ENCODE data around the gene DOLPP1.
A peak's percentile ranks its signal among the peaks of the same experiment; 100 is the strongest.

The DOLPP1 gene

DNA sequence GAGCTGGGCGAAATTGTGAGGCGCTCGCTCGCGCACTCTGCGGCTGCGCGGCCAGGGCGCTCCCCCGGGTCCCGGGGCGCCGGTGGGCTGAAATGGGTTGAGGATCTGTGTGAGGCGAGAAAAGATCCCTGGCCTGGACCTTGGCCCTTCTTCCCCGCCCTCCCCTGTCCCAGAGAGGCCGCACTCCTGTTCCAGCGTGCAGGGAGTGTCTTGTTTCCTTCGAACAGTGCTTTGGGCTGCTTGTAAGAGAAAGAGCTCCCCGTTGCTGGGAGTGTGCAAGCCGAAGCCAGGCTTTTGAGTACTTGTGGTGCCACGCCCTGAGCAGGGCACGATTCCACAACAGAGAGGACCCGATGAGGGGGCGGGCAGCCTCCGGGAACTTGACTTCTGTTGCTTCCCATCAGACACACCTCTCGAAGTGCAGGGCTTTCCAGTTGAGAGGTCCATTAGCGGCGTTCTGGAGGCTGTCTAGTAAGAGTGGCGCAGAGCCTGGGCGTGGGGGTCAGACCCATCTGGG, 535 bp downstream of the DOLPP1 start:
- no peaks in the 10 kb centered on the region for H4K20me1 ChIP-seq (ENCODE audit: insufficient read depth)
- no peaks in the 10 kb centered on the region for H3K27me3 ChIP-seq (ENCODE audit: insufficient read depth, low read depth)
- no peaks in the 10 kb centered on the region for H3K36me3 ChIP-seq (ENCODE audit: insufficient read depth)
- peak overlapping the region; percentile 29; the same call in 1 of the 2 replicates for H3K27ac ChIP-seq
- H2AFZ ChIP-seq (ENCODE audit: low read depth): peak overlapping the region; percentile 77
- peaks cover 28% of the 10 kb centered on the region for H3K79me2 ChIP-seq (ENCODE audit: insufficient read depth, low read depth)
- peak overlapping the region; percentile 48; the same call in 1 of the 2 replicates for H3K9ac ChIP-seq
- TF ChIP-seq, protein P1, sequence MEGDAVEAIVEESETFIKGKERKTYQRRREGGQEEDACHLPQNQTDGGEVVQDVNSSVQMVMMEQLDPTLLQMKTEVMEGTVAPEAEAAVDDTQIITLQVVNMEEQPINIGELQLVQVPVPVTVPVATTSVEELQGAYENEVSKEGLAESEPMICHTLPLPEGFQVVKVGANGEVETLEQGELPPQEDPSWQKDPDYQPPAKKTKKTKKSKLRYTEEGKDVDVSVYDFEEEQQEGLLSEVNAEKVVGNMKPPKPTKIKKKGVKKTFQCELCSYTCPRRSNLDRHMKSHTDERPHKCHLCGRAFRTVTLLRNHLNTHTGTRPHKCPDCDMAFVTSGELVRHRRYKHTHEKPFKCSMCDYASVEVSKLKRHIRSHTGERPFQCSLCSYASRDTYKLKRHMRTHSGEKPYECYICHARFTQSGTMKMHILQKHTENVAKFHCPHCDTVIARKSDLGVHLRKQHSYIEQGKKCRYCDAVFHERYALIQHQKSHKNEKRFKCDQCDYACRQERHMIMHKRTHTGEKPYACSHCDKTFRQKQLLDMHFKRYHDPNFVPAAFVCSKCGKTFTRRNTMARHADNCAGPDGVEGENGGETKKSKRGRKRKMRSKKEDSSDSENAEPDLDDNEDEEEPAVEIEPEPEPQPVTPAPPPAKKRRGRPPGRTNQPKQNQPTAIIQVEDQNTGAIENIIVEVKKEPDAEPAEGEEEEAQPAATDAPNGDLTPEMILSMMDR (conservative IDR thresholded peaks at IDR 0.05; ENCODE audit: low read depth, low read length): no peak
- H3K4me3 ChIP-seq (IDR thresholded peaks at IDR 0.05; ENCODE audit: insufficient read depth, low read depth, low read length): no peak overlapping the region
- H3K4me2 ChIP-seq: peak overlapping the region; percentile 74
- peaks cover 11% of the 10 kb centered on the region for H3K4me1 ChIP-seq (ENCODE audit: low read depth, poor library complexity, severe bottlenecking)

DNA sequence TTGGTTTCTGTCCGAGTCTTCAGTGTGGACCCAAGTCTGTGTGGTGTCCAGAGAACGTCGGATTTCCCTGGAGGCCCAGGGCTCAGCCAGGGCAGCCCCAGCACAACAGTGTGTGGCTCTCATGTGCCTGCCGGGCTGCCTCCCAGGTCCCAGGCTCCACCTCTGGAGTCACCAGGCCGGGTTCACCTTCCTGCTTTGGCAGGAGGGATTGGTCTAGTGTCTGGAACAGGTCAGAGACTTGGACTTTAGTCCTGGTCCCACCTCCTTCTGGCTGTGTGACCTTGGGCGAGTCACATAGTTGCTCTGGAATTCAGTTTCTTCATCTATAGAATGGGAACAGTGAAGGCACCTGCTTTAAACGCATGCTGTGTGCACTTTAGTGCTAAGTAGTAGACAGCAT, 3.2 kb downstream of the DOLPP1 start:
- H3K27ac ChIP-seq: no peak overlapping the region
- H4K20me1 ChIP-seq (ENCODE audit: insufficient read depth): no peaks in the 10 kb centered on the region
- H3K4me2 ChIP-seq: no peak overlapping the region
- H3K4me1 ChIP-seq (ENCODE audit: low read depth, poor library complexity, severe bottlenecking): peaks cover 11% of the 10 kb centered on the region
- H3K4me3 ChIP-seq (IDR thresholded peaks at IDR 0.05; ENCODE audit: insufficient read depth, low read depth, low read length): no peak overlapping the region
- TF ChIP-seq, protein P1 (conservative IDR thresholded peaks at IDR 0.05; ENCODE audit: low read depth, low read length): no peak
- no peak overlapping the region for H2AFZ ChIP-seq (ENCODE audit: low read depth)
- H3K79me2 ChIP-seq (ENCODE audit: insufficient read depth, low read depth): peaks cover 28% of the 10 kb centered on the region
- no peak overlapping the region for H3K9ac ChIP-seq
- no peaks in the 10 kb centered on the region for H3K36me3 ChIP-seq (ENCODE audit: insufficient read depth)
- H3K27me3 ChIP-seq (ENCODE audit: insufficient read depth, low read depth): no peaks in the 10 kb centered on the region

DNA sequence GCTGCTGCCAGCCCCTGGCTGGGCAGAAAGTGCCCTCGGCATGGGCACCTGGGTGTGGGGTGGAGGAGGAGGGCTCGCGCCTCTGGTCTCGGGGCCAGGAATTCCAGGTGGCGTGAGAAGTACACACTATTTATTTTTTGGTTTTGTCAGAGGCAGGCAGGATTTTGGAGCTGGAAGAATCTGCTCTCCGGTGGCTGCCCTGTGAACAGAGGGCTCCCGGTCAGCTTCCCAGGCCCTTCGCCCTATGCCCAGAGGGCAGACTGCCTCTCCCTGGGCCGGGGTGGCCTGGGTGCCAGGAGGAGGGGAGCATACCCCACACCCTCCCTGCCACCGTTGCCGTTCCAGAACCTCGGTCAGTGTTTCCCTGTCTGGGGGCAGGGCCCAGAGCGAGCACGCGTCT, 8.3 kb downstream of the DOLPP1 start:
- Histone ChIP-seq H3K27me3 (ENCODE audit: insufficient read depth, low read depth) (no peaks in the 10 kb centered on the region), H4K20me1 (ENCODE audit: insufficient read depth) (no peaks in the 10 kb centered on the region), H3K9ac (no peak overlapping the region), H3K4me1 (ENCODE audit: low read depth, poor library complexity, severe bottlenecking) (no peaks in the 10 kb centered on the region), H3K79me2 (ENCODE audit: insufficient read depth, low read depth) (0 out of 2 replicates have a peak, but pooled peaks cover 2% of the 10 kb centered on the region), H3K4me3 (IDR thresholded peaks at IDR 0.05; ENCODE audit: insufficient read depth, low read depth, low read length) (no peak overlapping the region), H3K4me2 (no peak overlapping the region), H3K27ac (no peak overlapping the region), H3K36me3 (ENCODE audit: insufficient read depth) (no peaks in the 10 kb centered on the region), H2AFZ (ENCODE audit: low read depth) (no peak overlapping the region)
- TF ChIP-seq, protein P1 (conservative IDR thresholded peaks at IDR 0.05; ENCODE audit: low read depth, low read length): no peak

DNA sequence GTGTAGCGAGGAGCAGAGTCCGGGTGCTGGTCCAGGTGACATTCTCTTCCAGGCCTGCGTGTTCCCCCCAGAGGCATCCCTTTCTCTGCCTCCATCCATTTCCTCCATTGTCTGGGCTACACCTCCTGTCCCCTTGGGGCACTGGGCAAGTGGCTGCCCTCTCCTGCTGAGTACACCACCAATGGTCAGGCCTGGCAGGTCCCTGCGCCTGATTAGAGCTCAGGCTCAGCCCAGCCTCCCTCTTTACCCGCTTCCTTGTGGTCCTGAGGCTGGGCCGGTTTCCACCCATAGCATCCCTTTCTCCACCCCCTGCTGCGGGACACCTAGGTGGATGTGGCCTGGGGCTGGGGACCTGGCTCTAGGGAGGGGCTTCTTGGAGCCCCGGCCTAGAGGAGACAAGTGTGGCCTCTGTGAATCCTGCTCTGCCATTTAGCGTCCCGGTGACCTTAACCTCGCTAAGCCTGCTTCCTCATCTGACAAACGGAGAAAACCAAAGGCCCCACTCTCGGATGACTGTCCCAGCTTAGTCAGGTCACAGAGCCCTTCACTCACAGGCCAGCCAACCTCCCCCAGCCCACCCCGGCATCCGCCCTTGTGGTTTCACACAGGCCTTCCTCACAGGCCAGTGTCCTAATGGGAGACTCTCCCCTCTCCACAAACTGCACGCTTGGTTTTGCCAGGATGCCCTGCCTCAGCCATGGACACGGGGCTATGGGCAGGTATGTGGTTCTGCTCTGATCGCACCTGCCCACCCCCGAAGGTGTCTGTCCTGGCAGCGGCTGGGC, 12.9 kb downstream of the DOLPP1 start:
- no peak overlapping the region for H3K4me2 ChIP-seq
- no peaks in the 10 kb centered on the region for H4K20me1 ChIP-seq (ENCODE audit: insufficient read depth)
- H3K27me3 ChIP-seq (ENCODE audit: insufficient read depth, low read depth): no peaks in the 10 kb centered on the region
- no peaks in the 10 kb centered on the region for H3K36me3 ChIP-seq (ENCODE audit: insufficient read depth)
- no peak overlapping the region for H2AFZ ChIP-seq (ENCODE audit: low read depth)
- no peak overlapping the region for H3K4me3 ChIP-seq (IDR thresholded peaks at IDR 0.05; ENCODE audit: insufficient read depth, low read depth, low read length)
- no peak overlapping the region for H3K9ac ChIP-seq
- TF ChIP-seq, protein P1 (conservative IDR thresholded peaks at IDR 0.05; ENCODE audit: low read depth, low read length): no peak
- no peaks in the 10 kb centered on the region for H3K79me2 ChIP-seq (ENCODE audit: insufficient read depth, low read depth)
- no peaks in the 10 kb centered on the region for H3K4me1 ChIP-seq (ENCODE audit: low read depth, poor library complexity, severe bottlenecking)
- no peak overlapping the region for H3K27ac ChIP-seq

Measured in KMS-11 (cell line).